Measurements from ENCODE around the gene SCAPER.

Gene SCAPER, protein sequence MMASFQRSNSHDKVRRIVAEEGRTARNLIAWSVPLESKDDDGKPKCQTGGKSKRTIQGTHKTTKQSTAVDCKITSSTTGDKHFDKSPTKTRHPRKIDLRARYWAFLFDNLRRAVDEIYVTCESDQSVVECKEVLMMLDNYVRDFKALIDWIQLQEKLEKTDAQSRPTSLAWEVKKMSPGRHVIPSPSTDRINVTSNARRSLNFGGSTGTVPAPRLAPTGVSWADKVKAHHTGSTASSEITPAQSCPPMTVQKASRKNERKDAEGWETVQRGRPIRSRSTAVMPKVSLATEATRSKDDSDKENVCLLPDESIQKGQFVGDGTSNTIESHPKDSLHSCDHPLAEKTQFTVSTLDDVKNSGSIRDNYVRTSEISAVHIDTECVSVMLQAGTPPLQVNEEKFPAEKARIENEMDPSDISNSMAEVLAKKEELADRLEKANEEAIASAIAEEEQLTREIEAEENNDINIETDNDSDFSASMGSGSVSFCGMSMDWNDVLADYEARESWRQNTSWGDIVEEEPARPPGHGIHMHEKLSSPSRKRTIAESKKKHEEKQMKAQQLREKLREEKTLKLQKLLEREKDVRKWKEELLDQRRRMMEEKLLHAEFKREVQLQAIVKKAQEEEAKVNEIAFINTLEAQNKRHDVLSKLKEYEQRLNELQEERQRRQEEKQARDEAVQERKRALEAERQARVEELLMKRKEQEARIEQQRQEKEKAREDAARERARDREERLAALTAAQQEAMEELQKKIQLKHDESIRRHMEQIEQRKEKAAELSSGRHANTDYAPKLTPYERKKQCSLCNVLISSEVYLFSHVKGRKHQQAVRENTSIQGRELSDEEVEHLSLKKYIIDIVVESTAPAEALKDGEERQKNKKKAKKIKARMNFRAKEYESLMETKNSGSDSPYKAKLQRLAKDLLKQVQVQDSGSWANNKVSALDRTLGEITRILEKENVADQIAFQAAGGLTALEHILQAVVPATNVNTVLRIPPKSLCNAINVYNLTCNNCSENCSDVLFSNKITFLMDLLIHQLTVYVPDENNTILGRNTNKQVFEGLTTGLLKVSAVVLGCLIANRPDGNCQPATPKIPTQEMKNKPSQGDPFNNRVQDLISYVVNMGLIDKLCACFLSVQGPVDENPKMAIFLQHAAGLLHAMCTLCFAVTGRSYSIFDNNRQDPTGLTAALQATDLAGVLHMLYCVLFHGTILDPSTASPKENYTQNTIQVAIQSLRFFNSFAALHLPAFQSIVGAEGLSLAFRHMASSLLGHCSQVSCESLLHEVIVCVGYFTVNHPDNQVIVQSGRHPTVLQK (N-terminal part only)

DNA sequence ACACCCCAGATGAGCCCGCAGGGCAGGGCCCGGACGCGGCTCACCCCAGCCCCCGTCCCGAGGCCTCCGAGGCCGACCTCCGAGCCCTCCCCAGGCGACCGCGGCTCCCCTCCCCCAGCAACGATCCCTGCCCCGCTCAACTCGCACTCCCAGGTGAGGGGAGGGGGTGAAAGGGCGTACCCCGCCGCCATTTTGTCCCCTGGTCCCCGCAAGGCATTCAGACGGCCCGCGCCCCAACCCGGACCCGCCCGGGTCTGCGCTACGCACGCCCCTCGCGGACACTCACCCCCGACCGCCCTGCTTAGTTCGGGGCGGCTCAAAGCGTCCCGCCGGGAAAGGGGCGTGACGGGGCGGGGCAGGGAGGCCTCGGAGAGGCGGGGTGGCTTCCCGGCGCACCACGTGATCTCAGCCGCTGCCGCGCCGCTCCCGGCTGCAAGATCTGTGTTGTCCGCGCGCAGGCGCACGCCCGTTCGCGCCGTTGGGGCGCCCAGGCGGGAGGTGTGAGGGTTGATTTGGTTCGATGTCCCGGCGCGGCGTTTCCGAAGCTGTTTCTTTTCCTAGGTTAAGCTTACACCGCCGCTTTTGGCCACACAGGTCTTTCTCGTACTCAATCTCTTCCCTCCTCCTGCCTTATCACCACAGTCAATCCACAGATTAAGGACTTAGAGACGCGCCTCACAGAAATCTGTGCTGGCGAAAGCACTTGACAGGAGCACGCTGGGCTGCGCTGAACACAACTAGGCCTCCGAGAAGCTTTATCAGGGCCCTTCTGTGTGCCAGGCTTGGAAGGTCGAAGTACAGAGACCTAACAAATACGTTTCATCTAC, at the start of gene SCAPER:
Gene SCAPER, minus strand, starts transcription at position 328 of the 827 bp plus-strand sequence. CDS start 21,523 bp downstream, outside the sequence.
- DNase-seq, result peak; percentile 90

DNA sequence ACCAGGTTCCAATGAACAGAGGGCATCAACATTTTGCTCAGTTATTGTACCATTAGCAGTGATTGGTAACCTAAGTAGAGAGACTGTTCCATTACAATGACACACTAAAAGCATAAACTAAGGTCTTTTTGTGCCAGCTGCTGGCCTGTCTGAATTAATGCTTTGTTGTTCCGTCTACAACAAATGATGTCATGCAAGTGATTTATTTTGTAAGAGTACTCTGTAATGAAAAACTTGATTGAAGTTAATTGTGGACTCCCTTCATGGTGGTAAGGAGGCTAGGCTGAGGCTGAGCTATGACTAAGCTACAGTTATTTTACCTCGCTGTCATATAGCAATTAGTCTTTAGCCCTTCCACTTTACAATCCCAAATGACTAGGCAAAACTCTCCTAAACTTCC, 49.6 kb upstream of the SCAPER start:
- peak; percentile 7 for DNase-seq

DNA sequence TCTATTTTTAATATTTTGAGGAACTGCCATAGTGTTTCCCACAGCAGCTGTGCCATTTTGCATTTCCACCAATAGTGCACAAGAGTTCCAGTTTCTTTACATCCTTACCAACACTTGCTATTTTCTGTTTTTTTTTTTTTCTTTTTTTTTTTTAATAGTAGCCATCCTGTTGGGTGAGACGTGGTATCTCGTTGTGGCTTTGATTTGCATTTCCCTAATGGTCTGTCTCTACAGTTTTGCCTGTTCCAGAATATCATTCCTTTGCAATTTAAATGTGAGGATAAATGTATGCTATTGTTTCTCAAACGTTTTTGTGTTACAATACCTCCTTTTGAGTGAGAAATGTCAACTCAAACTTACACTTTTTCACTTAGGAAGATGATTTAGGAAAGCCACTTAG, 48.8 kb upstream of the SCAPER start:
- no peak for DNase-seq

DNA sequence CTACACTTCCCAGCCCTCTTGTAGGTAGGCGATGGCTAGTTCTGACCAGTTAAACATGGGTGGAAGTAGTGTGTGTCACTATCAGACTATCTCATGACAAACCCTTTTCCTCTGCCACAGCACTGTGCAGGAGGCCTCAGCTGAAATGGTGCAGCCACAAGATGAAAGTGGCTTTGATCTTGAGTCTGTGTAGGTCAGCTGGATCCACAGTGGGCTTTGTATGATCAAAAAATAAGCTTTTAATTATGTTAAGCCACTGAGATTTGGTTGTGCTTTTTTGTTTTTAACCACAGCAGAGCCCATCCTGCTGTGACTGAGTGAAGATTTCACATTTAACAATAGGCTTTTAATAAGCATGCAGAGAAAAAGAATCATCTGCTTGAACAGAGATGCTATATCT, 46.1 kb upstream of the SCAPER start:
- no peak for DNase-seq

DNA sequence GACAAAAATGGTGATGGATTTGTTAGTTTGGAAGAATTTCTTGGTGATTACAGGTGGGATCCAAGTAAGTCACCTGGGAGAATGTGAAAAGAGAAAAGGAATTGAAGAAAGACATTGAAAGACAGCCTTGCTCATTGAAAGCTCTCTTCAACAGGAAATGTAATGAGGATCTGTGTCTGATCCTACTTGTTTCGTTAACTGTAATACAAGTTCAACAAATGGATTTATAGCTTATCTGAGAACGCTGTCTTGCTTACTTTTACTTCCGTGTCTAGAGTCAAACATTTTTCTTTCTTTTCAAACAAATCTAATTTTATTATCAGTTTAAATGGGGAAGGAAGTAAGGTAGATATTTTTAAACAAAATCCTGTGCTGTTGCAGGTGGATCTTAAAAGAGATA, 42.3 kb upstream of the SCAPER start:
- no peak for DNase-seq

DNA sequence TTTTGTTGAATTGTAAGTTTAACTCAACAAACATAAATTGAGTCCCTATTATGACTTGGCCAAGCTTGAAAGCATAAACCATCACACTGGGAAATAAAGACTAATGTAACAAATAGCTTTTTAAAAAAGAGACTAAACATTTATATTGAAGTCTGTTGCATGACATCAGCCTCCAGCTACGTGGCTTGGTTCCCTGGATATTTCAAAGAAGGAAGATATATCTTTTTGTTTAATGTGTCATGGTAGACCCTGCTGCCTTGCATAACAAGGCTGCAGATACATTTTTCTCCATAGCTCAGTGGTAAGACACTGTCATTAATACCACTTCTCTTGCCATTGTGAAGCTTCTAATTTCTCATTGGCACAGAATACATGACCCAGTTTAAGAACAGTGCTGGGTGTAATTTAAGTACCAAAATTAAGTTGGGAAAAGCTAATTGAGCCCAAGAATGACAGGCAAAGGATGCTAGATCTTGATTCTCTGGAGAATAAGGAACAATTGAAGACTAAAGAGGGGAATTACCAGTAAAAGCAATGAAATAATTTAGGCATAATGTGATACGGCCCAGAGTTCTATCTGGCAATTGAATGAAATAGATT, 40.5 kb upstream of the SCAPER start:
- DNase-seq, result no peak

DNA sequence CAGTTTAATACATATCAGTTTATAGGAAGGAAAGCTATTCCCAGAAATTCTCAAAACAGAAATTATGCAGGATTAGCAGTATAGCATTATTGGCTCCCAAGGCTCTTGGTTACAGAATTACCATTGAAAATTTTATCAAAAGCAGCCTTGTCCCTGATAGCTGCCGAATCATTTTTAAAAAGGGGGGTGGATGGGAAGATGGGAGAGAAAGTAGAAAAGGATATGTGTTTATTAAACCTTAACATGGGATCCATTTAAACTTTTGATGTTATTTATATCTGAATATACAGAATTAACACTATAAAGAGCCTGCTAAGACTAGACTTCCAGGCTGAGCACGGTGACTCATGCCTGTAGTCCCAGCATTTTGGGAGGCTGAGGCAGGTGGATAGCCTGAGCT, 37.2 kb upstream of the SCAPER start:
- no peak for DNase-seq

DNA sequence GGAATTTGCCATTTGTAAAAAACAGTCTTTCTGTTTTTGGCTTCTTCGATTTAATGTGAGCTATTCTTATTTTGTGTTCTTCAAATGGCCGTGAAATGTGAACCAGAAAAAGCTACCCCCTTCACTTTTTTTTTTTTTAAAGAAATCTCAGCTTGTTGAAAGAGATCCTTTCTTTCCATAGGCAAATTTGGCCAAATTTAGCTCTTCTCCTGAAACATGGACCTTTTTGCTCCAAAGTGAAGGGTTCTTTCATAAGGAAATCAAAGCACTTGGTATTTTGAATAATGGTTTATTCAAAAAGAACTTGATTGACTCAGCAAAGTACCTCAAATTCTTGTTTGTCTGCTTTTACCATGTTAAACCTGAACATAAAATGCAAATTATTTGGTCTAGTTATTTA, 36.5 kb upstream of the SCAPER start:
- DNase-seq, result no peak

DNA sequence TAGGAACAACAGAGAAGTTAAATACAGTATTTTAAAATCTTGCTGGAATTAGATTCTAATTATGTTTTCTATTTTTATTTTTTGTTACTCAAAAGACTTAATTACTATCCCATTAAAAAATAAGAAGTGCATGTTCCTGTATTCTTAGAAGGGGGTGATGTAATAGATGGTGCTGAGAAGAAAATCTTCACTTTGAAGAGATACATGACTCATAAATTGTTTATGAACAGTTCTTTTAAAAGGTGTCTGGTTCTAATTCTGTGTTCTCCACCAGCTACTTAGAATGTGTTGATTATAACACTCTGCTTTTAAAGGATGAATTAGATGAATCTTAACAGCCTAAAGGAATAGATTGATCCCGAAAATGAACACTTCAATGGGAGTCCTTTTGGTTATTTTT, 34.6 kb upstream of the SCAPER start:
- no peak for DNase-seq

DNA sequence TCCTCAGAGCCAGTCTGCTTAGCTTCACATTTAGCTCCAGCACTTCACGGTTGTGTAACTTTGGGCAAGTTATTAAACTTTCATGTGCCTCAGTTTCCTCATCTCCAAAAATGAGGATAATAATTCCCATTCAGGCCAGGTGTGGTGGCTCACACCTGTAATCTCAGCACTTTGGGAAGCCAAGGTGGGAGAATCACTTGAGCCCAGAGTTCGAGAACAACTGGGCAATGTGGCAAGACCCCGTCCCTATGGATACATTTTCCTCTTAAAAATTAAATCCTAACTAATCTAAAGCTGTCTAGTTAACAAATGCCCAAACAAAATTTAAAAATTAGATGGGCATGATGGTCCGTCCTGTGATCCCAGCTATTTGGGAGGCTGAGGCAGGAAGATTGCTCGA, 33.6 kb upstream of the SCAPER start:
- no peak for DNase-seq

DNA sequence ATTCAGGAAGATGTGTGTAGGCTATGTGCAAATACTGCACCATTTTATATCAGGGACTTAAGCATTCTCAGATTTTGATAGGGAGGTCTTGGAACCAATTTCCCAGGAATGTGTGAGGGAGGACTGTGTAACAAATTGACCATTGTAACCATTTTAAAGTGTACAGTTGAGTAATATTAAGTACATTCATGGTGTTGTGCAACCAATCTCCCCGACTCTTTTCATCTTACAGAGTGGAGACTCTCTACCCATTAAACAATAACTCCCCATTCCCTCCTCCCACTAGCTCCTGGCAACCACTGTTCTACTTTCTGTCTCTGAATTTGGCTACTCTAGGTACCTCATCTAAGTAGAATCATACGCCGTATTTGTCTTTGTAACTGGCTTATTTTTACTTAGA, 31.5 kb upstream of the SCAPER start:
- no peak for DNase-seq

DNA sequence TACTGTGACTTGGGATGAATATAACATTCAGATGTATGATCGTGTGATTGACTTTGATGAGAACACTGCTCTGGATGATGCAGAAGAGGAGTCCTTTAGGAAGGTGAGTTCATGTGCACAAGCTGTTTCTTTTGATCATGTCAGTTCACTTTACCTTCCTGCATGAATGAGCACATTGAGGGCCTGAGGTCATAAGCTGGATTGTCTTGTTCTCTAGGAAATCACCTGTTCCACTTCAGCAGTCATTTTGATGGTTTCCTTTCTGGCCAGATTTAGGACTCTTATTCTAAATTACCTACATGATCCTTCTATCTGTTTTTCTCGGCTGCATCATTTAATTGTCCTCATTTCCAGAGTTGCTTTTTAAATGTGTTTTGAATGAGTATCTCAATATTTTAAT, 30.5 kb upstream of the SCAPER start:
- DNase-seq, result no peak

DNA sequence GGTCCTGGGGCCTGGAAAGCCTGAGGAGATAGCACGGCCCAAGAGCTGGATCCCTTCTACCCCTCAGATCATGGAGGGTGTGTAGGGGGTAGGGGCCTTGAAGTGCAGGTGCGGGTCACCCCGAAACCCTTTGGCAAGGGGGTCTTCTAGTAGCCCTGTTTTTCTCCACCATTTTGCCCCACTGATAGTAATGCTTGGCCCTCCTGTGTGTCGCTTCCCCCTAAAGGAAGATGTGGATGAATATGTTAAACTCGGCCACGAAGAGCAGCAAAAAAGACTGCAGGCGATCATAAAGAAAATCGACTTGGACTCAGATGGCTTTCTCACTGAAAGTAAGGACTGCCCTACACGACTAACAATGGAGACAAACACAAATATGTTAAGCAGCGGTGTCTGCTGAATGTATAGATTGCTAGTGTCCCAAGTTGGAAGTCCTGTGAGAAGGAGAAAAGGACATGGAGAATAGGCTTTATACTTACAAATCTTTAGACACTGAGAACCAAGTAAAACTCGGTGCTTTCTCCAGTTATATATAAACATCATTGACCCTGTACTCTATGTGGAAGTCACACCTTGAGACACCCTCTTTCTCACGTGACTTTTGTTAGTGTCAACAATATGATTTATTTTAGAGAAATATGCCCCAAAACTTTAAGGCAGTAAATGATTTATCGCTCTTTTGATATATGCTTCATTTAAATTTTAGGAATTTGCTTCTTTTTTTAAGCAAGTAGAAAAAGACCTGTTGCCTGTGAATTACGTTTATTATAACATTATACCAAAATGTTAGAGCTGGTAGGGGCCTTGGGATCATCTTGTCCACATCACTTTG, 27.2 kb upstream of the SCAPER start:
- no peak for DNase-seq

DNA sequence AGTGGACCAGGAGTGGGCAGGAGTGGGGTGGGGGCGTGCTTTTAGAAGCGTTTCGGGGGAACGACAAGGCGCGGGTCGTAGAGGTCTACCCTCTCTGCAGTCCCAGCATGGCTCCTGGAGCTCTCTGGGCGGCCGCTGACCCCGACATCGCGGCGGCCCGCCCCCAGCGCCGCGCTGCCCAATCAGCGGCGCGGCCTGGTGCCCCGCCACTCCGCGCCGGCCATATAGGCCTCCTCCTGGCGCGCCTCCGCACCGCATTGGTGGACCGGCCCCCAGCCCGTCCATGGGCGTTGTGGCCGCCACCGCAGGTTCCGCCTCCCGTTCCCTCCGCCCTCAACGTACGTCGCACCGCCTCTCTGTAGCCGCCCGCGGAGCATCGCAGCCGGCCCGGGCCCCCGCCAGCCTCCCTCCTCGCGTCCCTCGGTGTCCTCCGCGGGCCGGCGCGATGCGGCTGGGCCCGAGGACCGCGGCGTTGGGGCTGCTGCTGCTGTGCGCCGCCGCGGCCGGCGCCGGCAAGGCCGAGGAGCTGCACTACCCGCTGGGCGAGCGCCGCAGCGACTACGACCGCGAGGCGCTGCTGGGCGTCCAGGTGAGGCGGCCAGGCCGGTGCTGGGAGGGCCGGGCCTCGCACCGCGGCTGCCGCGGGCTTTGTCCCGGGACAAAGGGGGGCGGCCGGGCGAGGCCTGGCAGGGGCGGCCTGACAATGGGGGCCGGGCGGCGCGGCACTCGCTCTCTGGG, 26.4 kb upstream of the SCAPER start, which contains the start of gene RCN2:
Gene RCN2, plus strand, starts transcription at position 353 of the 738 bp plus-strand sequence. Its CDS starts 93 bp downstream, at position 446.
- peak; percentile 95 for DNase-seq

DNA sequence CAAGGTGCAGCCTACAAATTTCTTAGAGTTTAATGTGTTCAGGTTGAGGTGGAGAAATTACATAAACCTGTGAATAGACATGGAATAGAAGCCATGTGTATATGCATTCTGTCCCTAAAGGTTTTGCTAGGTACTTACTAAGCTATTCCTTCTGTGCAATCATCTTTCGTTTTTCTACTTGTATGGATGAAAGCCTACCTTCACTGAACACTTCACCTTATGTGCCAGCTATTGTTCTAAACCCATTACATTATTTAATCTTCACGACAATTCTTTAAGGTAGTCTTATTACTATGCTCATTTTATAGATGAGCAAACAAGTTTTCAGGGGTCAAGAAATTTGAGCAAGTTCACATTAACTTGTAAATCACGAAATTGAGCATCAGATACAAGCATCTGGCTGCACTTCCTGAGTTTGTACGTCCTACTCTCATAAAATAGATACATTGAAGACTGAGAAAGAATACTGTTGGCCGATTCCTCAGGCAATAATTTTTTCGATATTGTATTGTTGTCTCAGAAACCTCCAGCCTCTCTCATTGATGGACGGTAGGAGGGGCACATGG, 25.8 kb upstream of the SCAPER start:
- DNase-seq, result no peak

DNA sequence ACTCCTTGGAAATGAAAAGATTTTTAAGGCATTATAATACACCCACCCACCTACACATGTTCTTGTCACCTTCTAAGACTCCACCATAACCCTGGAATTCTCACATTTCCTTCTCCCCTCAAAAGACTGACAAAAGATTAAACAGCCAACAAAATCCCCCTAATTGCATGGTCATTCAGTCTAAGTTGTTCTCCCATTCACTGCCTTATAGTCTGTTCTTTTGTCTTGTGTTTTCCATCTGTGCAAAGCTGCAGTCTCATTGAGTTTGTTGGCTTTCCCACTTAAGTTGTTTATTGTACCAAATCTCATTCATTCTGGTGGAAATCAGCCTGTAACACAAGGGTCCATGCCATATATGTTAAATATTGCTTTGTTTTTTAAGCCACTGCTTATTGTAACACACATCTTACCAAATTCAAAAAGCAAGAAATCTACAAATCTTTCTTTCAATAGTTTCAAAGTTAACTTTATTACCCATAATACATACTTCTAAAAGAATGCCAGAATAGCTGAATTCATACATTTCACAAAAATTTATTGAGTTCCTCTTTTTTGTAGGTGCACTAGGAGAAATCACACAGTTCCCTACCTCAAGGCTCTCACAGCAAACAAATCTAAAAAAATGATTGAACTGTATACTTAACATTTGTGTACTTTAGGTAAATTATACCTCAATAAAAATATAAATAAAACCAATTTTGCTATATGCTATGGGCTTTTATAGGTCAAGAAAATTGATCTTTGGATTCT, 24.0 kb upstream of the SCAPER start:
- no peak for DNase-seq

DNA sequence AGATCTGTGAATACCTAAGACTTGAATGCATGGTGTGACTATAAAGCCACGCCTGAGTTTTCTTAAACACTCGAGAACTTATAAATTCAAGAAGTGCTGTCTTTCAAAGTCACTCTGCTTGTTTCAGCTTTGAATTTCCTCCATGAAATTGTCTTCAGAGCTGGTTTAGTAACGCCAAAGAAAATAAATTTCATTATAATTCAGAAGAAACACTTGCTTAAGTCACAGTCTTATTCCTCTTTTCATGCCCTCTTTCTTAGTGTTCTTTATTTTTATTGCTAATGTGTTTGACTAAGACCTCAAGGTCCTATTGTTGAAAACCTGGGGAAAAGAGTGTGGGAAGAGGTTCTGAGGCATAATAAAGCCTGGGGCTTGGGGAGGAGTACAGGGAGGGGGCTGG, 23.1 kb upstream of the SCAPER start:
- no peak for DNase-seq

DNA sequence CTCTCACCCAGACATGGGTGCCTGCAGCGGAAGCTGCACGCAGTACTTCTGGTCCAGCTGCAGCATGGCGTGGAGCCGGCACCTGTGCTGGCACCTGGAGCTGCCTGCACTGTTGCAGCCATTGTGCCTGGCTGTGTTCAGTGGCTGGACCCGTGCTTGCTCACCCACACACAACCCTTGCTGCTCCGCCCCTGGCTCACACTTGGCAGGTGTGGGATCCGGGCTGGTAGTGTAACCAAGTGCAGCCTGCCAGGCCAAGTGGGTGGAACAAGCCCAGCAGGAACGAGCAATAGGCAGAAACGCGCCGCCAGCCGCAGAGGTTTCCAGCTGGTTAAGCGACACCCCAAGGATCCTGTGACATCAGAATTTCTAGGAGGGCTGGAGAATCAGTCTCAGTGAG, 11.2 kb upstream of the SCAPER start:
- DNase-seq, result no peak

DNA sequence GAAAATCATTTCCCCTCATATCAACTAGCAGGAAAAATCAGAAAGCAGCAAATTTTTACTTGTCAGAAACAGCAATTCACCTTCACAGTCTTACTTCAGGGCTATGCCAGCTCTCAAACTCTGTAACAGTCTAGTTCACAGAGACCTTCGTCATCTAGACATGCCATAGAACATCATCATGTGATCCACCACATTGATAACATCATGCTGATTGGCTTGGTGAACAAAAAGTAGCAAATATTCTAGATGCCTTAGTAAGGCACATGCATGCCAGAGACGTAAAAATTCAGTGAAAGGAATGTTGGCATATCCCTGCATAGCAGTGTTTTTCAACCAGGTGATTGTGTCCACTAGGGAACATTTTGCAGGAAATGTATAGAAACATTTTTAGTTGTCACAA, 8.6 kb upstream of the SCAPER start:
- no peak for DNase-seq
